SK-N-SH (cell line): ENCODE measurements around the gene GOT1.

Source experiments
- CHD2 ChIP-seq: fragments of 150-350 bp; IDR thresholded peaks from 2 replicates; pipeline ENCODE4 v1.6.1; 2018; ENCODE audit warnings: low read length; ENCODE audit not compliant: partially characterized antibody
- CTCF ChIP-seq: fragments of 200-600 bp; sonication (generic); IDR thresholded peaks from 2 replicates; pipeline ENCODE4 v1.6.1; 2017; ENCODE audit warnings: antibody characterized with exemption, mild to moderate bottlenecking, moderate library complexity
- EP300 ChIP-seq, 2 experiments: IDR thresholded peaks; 2 replicates each; pipeline versions ENCODE4 v1.4.0 to v1.6.1; 2012; ENCODE audit warnings: borderline replicate concordance in 1 of 2, low read depth in 1 of 2, low read length in 1 of 2
- GABPA ChIP-seq: IDR thresholded peaks from 2 replicates; pipeline ENCODE4 v1.4.0; 2012; ENCODE audit warnings: low read depth, mild to moderate bottlenecking
- MAX ChIP-seq: IDR thresholded peaks from 2 replicates; pipeline ENCODE4 v1.4.0; 2012; ENCODE audit warnings: low read depth
- MXI1 ChIP-seq: IDR thresholded peaks from 2 replicates; pipeline ENCODE4 v1.6.1; 2012; ENCODE audit warnings: mild to moderate bottlenecking, low read depth, low read length, improper control_type of control experiment
- NRF1 ChIP-seq: IDR thresholded peaks from 2 replicates; pipeline ENCODE4 v1.6.1; 2012; ENCODE audit warnings: low read depth, mild to moderate bottlenecking, low read length
- POLR2AphosphoS5 ChIP-seq: IDR thresholded peaks from 2 replicates; pipeline ENCODE4 v1.6.1; 2012; ENCODE audit warnings: low read depth, low read length
- RAD21 ChIP-seq: IDR thresholded peaks from 2 replicates; pipeline ENCODE4 v1.6.1; 2012; ENCODE audit warnings: mild to moderate bottlenecking, low read length
- TEAD4 ChIP-seq: IDR thresholded peaks from 2 replicates; pipeline ENCODE4 v1.4.0; 2012; ENCODE audit warnings: mild to moderate bottlenecking, borderline replicate concordance; ENCODE audit not compliant: insufficient read depth
- YY1 ChIP-seq: IDR thresholded peaks from 2 replicates; pipeline ENCODE4 v1.4.0; 2012; ENCODE audit warnings: low read depth, mild to moderate bottlenecking

- no peak for TF ChIP-seq CTCF
- TF ChIP-seq MAX = no peak
- no peak for TF ChIP-seq RAD21
- no peak for TF ChIP-seq NRF1
- TF ChIP-seq MXI1 = no peak
- no peak for TF ChIP-seq YY1
- TF ChIP-seq CHD2 = no peak
- no peak for TF ChIP-seq EP300 (IDR thresholded peaks at IDR 0.05; ENCODE audit: borderline replicate concordance in 1 of 2, low read depth in 1 of 2, low read length in 1 of 2)
- TF ChIP-seq GABPA = no peak
- no peak for TF ChIP-seq POLR2AphosphoS5
- TF ChIP-seq TEAD4 = no peak
Measured at GRCh38 chr10:99460070-99460469, 29.6 kb upstream of the GOT1 start.
